IMR-90 (cell line): ENCODE results near the gene AKAP7. TPM values are rescaled to one million over a fixed set of nuclear protein-coding genes. Genes with fewer than 3 reads are reported as not detected.

Experiments
- ATAC-seq: fragments of 200-7000 bp; cut with Tn5 transposase; 2 replicates; pipeline ENCODE4 v1.9.1; 2020; ENCODE audit warnings: low read depth, mild to moderate bottlenecking, moderate library complexity
- BruUV-seq: library from RNA; stranded (reverse); fragments of 400-500 nt; replicated peaks from 2 replicates; lab custom pipeline; 2021; lab: Mats Ljungman, UMichigan
- CTCF ChIA-PET: fragments of 300-600 bp; formaldehyde crosslinking; extraction: SDS; loops from one replicate; lab custom pipeline; 2021; ENCODE audit warnings: antibody characterized with exemption; lab: Yijun Ruan, JAX
- POLR2A ChIA-PET: fragments of 300-600 bp; sonication (Branson Sonifier 250); formaldehyde crosslinking; loops from one replicate; lab custom pipeline; 2022; ENCODE audit warnings: antibody characterized with exemption; ENCODE audit not compliant: unreplicated experiment; lab: Charles Lee
- DNase-seq: peaks from one replicate; pipeline ENCODE4 v3.0.0; 2013
- H2AFZ ChIP-seq: replicated peaks from 2 replicates; pipeline ENCODE3; 2013; ENCODE audit warnings: low read length, mild to moderate bottlenecking; ENCODE audit not compliant: poor library complexity
- H2AK5ac ChIP-seq: 2 replicates; pipeline ENCODE4 v1.6.1; 2013; ENCODE audit warnings: low read depth, low read length, inconsistent platforms
- H2AK9ac ChIP-seq: replicated peaks from 2 replicates; pipeline ENCODE3; 2013; ENCODE audit warnings: mild to moderate bottlenecking, low read depth, low read length, moderate library complexity; ENCODE audit not compliant: poor library complexity
- H2BK120ac ChIP-seq: 2 replicates; pipeline ENCODE4 v1.6.1; 2013; ENCODE audit warnings: low read depth, low read length, inconsistent platforms
- H2BK15ac ChIP-seq: 3 replicates; pipeline ENCODE4 v1.6.1; 2013; ENCODE audit warnings: low read depth, low read length, inconsistent platforms
- H2BK20ac ChIP-seq: 2 replicates; pipeline ENCODE4 v1.6.1; 2013; ENCODE audit warnings: low read depth, mild to moderate bottlenecking, inconsistent platforms, low read length, moderate library complexity
- H2BK5ac ChIP-seq: 2 replicates; pipeline ENCODE4 v1.6.1; 2013; ENCODE audit warnings: mild to moderate bottlenecking, low read depth, low read length, inconsistent platforms; ENCODE audit not compliant: poor library complexity, severe bottlenecking
- H3K14ac ChIP-seq: replicated peaks from 2 replicates; pipeline ENCODE4 v1.6.1; 2013; ENCODE audit warnings: low read depth, low read length, inconsistent platforms
- H3K18ac ChIP-seq: 2 replicates; pipeline ENCODE4 v1.6.1; 2013; ENCODE audit warnings: low read depth, low read length, control low read depth
- H3K23ac ChIP-seq: 2 replicates; pipeline ENCODE4 v1.6.1; 2013; ENCODE audit warnings: low read depth, low read length, inconsistent platforms
- H3K27ac ChIP-seq: 2 replicates; pipeline ENCODE4 v1.5.1; 2013; ENCODE audit warnings: mild to moderate bottlenecking, control low read depth, low read length; ENCODE audit not compliant: insufficient read depth
- H3K27me3 ChIP-seq: 2 replicates; pipeline ENCODE4 v1.6.1; 2013; ENCODE audit warnings: low read length; ENCODE audit not compliant: control insufficient read depth, insufficient read depth
- H3K36me3 ChIP-seq: 2 replicates; pipeline ENCODE4 v1.6.1; 2013; ENCODE audit warnings: low read length, mixed read lengths; ENCODE audit not compliant: control insufficient read depth, insufficient read depth
- H3K4ac ChIP-seq: 2 replicates; pipeline ENCODE4 v1.6.1; 2013; ENCODE audit warnings: low read depth, low read length, inconsistent platforms
- H3K4me1 ChIP-seq: 2 replicates; pipeline ENCODE4 v1.6.1; 2013; ENCODE audit warnings: low read length, mixed read lengths; ENCODE audit not compliant: control insufficient read depth, insufficient read depth
- H3K4me2 ChIP-seq: 2 replicates; pipeline ENCODE4 v1.6.1; 2013; ENCODE audit warnings: low read depth, mild to moderate bottlenecking, control low read depth, low read length, moderate library complexity
- H3K4me3 ChIP-seq: 2 replicates; pipeline ENCODE4 v1.5.1; 2013; ENCODE audit warnings: low read depth, mild to moderate bottlenecking, control low read depth, low read length, moderate library complexity; ENCODE audit not compliant: insufficient read depth
- H3K56ac ChIP-seq: 2 replicates; pipeline ENCODE4 v1.6.1; 2013; ENCODE audit warnings: low read length, inconsistent platforms; ENCODE audit not compliant: insufficient read depth; ENCODE audit errors: extremely low read depth
- H3K79me1 ChIP-seq, 2 experiments: 2 replicates each; pipeline ENCODE4 v1.6.1; 2013; ENCODE audit warnings: low read length in 2 of 2, inconsistent platforms in 1 of 2, low read depth in 1 of 2
- H3K9ac ChIP-seq: 2 replicates; pipeline ENCODE4 v1.6.1; 2013; ENCODE audit warnings: low read depth, low read length, control low read depth
- H3K9me1 ChIP-seq: 2 replicates; pipeline ENCODE4 v1.6.1; 2013; ENCODE audit warnings: low read length, inconsistent platforms; ENCODE audit not compliant: insufficient read depth
- H3K9me3 ChIP-seq: 2 replicates; pipeline ENCODE4 v1.6.1; 2013; ENCODE audit warnings: low read length; ENCODE audit not compliant: control insufficient read depth, insufficient read depth
- H4K20me1 ChIP-seq: 2 replicates; pipeline ENCODE4 v1.6.1; 2013; ENCODE audit warnings: low read length, inconsistent platforms; ENCODE audit not compliant: insufficient read depth
- H4K5ac ChIP-seq: 2 replicates; pipeline ENCODE4 v1.6.1; 2013; ENCODE audit warnings: mild to moderate bottlenecking, low read depth, low read length, control low read depth
- H4K8ac ChIP-seq, 2 experiments: 2 replicates each; pipeline ENCODE4 v1.6.1; 2013; ENCODE audit warnings: low read depth in 2 of 2, low read length in 2 of 2, control low read depth in 1 of 2, inconsistent platforms in 1 of 2
- H4K91ac ChIP-seq: 2 replicates; pipeline ENCODE4 v1.6.1; 2013; ENCODE audit warnings: low read depth, low read length, inconsistent platforms; ENCODE audit not compliant: insufficient read depth
- BHLHE40 ChIP-seq: fragments of 150-350 bp; IDR thresholded peaks from 2 replicates; pipeline ENCODE4 v1.6.1; 2016; ENCODE audit warnings: mild to moderate bottlenecking, low read depth, low read length
- CEBPB ChIP-seq: IDR thresholded peaks from 2 replicates; pipeline ENCODE4 v1.6.1; 2012; ENCODE audit warnings: low read depth, low read length, improper control_type of control experiment
- CHD1 ChIP-seq: IDR thresholded peaks from 2 replicates; pipeline ENCODE4 v1.6.1; 2012; ENCODE audit warnings: low read depth, low read length, improper control_type of control experiment
- CTCF ChIP-seq: conservative IDR thresholded peaks from 2 replicates; pipeline ENCODE4 v1.5.1; 2012; ENCODE audit warnings: mild to moderate bottlenecking, low read depth, low read length, improper control_type of control experiment
- ELK1 ChIP-seq: fragments of 150-350 bp; IDR thresholded peaks from 2 replicates; pipeline ENCODE4 v1.6.1; 2016; ENCODE audit warnings: low read depth, mild to moderate bottlenecking, low read length, moderate library complexity, borderline replicate concordance
- FOS ChIP-seq: fragments of 150-350 bp; IDR thresholded peaks from 2 replicates; pipeline ENCODE4 v1.6.1; 2016; ENCODE audit warnings: low read depth, low read length
- MAFK ChIP-seq: IDR thresholded peaks from 2 replicates; pipeline ENCODE4 v1.6.1; 2012; ENCODE audit warnings: low read depth, low read length, improper control_type of control experiment
- MAZ ChIP-seq: IDR thresholded peaks from 2 replicates; pipeline ENCODE4 v1.6.1; 2012; ENCODE audit warnings: low read depth, mild to moderate bottlenecking, low read length, improper control_type of control experiment, moderate library complexity, borderline replicate concordance
- MXI1 ChIP-seq: IDR thresholded peaks from 2 replicates; pipeline ENCODE4 v1.6.1; 2012; ENCODE audit warnings: low read depth, mild to moderate bottlenecking, low read length, moderate library complexity, borderline replicate concordance
- NFE2L2 ChIP-seq: fragments of 150-350 bp; IDR thresholded peaks from 2 replicates; pipeline ENCODE4 v1.6.1; 2016; ENCODE audit warnings: low read depth, mild to moderate bottlenecking, low read length
- RAD21 ChIP-seq: IDR thresholded peaks from 2 replicates; pipeline ENCODE4 v1.6.1; 2012; ENCODE audit warnings: low read length, improper control_type of control experiment
- RCOR1 ChIP-seq: IDR thresholded peaks from 2 replicates; pipeline ENCODE4 v1.6.1; 2012; ENCODE audit warnings: mild to moderate bottlenecking, low read length, improper control_type of control experiment; ENCODE audit not compliant: insufficient replicate concordance
- RFX5 ChIP-seq: IDR thresholded peaks from 2 replicates; pipeline ENCODE4 v1.8.0; 2012; ENCODE audit warnings: low read depth, mild to moderate bottlenecking, low read length, moderate library complexity
- USF2 ChIP-seq: fragments of 150-350 bp; IDR thresholded peaks from 2 replicates; pipeline ENCODE4 v1.6.1; 2017; ENCODE audit warnings: mild to moderate bottlenecking, antibody characterized with exemption, low read length, low read depth
- WGBS, 2 experiments: methylation state at CpG; one replicate each; pipeline versions ENCODE4 v1.1.5 to v1.1.7; 2013; ENCODE audit warnings: missing lambda C conversion rate in 2 of 2; ENCODE audit not compliant: insufficient read length in 1 of 2; ENCODE audit errors: extremely low coverage in 2 of 2; 5-methylcytosine and 5-hydroxymethylcytosine counted together
- dilution Hi-C: fragments of 300-500 bp; cut with HindIII; formaldehyde crosslinking; loops from one replicate; pipeline ENCODE4 v1.14.3; 2018; ENCODE audit warnings: low sequenced_read_pairs; ENCODE audit not compliant: unreplicated experiment
- in situ Hi-C: fragments of 300-500 bp; cut with MboI; formaldehyde crosslinking; loops from 3 replicates; pipeline ENCODE4 v1.14.3; 2019; ENCODE audit warnings: low sequenced_read_pairs, inconsistent platforms, mixed read lengths
- intact Hi-C: fragments of 100-400 bp; cut with micrococcal nuclease; formaldehyde crosslinking; loops from 2 replicates; pipeline ENCODE4 v1.10.0; 2022
- polyA plus RNA-seq, 3 experiments: library from polyadenylated mRNA; depleted of rRNA; stranded (reverse); fragments of >200 nt; gene quantifications; 2 replicates each; pipeline ENCODE4 v1.2.3, GENCODE V29; 2012; ENCODE audit warnings: low replicate concordance in 1 of 3
- total RNA-seq: library from RNA; depleted of rRNA; stranded (reverse); fragments of >200 nt; gene quantifications from 2 replicates; pipeline ENCODE4 v1.2.3, GENCODE V29; 2012

The AKAP7 gene
- total and polyA plus RNA-seq, 2 of the 4 experiments (the other 2 are of a cell fraction), result 0.54 to 1.1 TPM

GRCh38 chr6:131282365-131282764 lies 147.1 kb downstream of the AKAP7 start:
- H3K56ac ChIP-seq, result no peak overlapping the region
- no peak overlapping the region for H3K18ac ChIP-seq
- ATAC-seq (no peak), DNase-seq (no peak)
- intact Hi-C loops, result no loop called here
- CTCF ChIA-PET, result interaction anchor here (0.9 kb wide), 1 partner anchor 29 kb away, joined by 3 read pairs; no protein-coding TSS in a partner anchor
- H3K27me3 ChIP-seq, result no peaks in the 10 kb centered on the region
- H2BK15ac ChIP-seq, result no peak overlapping the region
- no peak for TF ChIP-seq FOS
- TF ChIP-seq CEBPB, result no peak
- no peak for TF ChIP-seq MXI1
- no peak for TF ChIP-seq USF2
- TF ChIP-seq CTCF, result no peak
- no peak for TF ChIP-seq NFE2L2
- no peak for TF ChIP-seq RAD21
- TF ChIP-seq RCOR1, result no peak
- TF ChIP-seq CHD1, result no peak
- no peak for TF ChIP-seq BHLHE40
- TF ChIP-seq ELK1, result no peak
- no peak for TF ChIP-seq MAZ
- TF ChIP-seq RFX5, result no peak
- TF ChIP-seq MAFK, result no peak
- POLR2A ChIA-PET, result interaction anchor here (0.6 kb wide), 1 partner anchor 11 kb away, joined by 5 read pairs; no protein-coding TSS in a partner anchor
- H3K4ac ChIP-seq, result no peak overlapping the region
- 100% methylated on average over 1 of the region's 5 CpGs; no CpG with 5 or more reads in 1 of the 2 experiments for WGBS, 2 experiments
- H3K9ac ChIP-seq, result no peak overlapping the region
- no peak overlapping the region for H2BK120ac ChIP-seq
- no peak overlapping the region for H4K5ac ChIP-seq
- H3K4me3 ChIP-seq, result no peak overlapping the region
- in situ Hi-C loops, result no loop called here
- H3K9me3 ChIP-seq, result no peaks in the 10 kb centered on the region
- no peak overlapping the region for H4K91ac ChIP-seq
- H3K14ac ChIP-seq, result no peak overlapping the region
- no peak overlapping the region for H3K23ac ChIP-seq
- H4K20me1 ChIP-seq, result no peaks in the 10 kb centered on the region
- no peak overlapping the region for H2BK5ac ChIP-seq
- no peak overlapping the region for H4K8ac ChIP-seq
- H2BK20ac ChIP-seq, result no peak overlapping the region
- H3K4me1 ChIP-seq, result no peaks in the 10 kb centered on the region
- no peak overlapping the region for H2AFZ ChIP-seq
- no peaks in the 10 kb centered on the region for H3K9me1 ChIP-seq
- H2AK5ac ChIP-seq, result no peak overlapping the region
- no peaks in the 10 kb centered on the region for H3K36me3 ChIP-seq
- dilution Hi-C loops, result no loop called here
- BruUV-seq, result no TSS peak
- H3K79me1 ChIP-seq, result no peaks in the 10 kb centered on the region
- H2AK9ac ChIP-seq, result no peak overlapping the region
- no peak overlapping the region for H3K27ac ChIP-seq
- no peak overlapping the region for H3K4me2 ChIP-seq
